HG02588 (cell line): Measurements from ENCODE around the gene ATP13A3.
A peak's percentile ranks its signal among the peaks of the same experiment; 100 is the strongest.

Experiments
- ATAC-seq: cut with Tn5 transposase; IDR thresholded peaks from one replicate; pipeline ENCODE4 v1.9.1; 2021; ENCODE audit warnings: mild to moderate bottlenecking, moderate library complexity; ENCODE audit not compliant: unreplicated experiment

ATP13A3 gene

GRCh38 chr3:194476784-194477183, 10.0 kb downstream of the ATP13A3 start:
- no peak for ATAC-seq

- no peak for ATAC-seq
Observed at GRCh38 chr3:194475978-194476377, 10.8 kb downstream of the ATP13A3 start.

GRCh38 chr3:194475138-194475932, 11.5 kb downstream of the ATP13A3 start:
- ATAC-seq, result no peak

- no peak for ATAC-seq
Observed at GRCh38 chr3:194474675-194475074, 12.1 kb downstream of the ATP13A3 start.

GRCh38 chr3:194472290-194472920, 14.4 kb downstream of the ATP13A3 start:
- ATAC-seq, result peak; percentile 73

GRCh38 chr3:194471863-194472262, 14.9 kb downstream of the ATP13A3 start:
- ATAC-seq, result no peak

- no peak for ATAC-seq
Observed at GRCh38 chr3:194470615-194471014, 16.2 kb downstream of the ATP13A3 start.

- ATAC-seq, result no peak
Observed at GRCh38 chr3:194469977-194470376, 16.8 kb downstream of the ATP13A3 start.

- no peak for ATAC-seq
Observed at GRCh38 chr3:194468086-194468485, 18.7 kb downstream of the ATP13A3 start.

GRCh38 chr3:194466761-194467356, 19.9 kb downstream of the ATP13A3 start:
- no peak for ATAC-seq

GRCh38 chr3:194465920-194466570, 20.8 kb downstream of the ATP13A3 start:
- no peak for ATAC-seq

- no peak for ATAC-seq
Observed at GRCh38 chr3:194465246-194465645, 21.6 kb downstream of the ATP13A3 start.

GRCh38 chr3:194464692-194465091, 22.1 kb downstream of the ATP13A3 start:
- no peak for ATAC-seq

GRCh38 chr3:194462936-194463335, 23.9 kb downstream of the ATP13A3 start:
- no peak for ATAC-seq

- no peak for ATAC-seq
Observed at GRCh38 chr3:194460566-194460965, 26.2 kb downstream of the ATP13A3 start.

GRCh38 chr3:194458131-194458530, 28.7 kb downstream of the ATP13A3 start:
- ATAC-seq, result no peak

- no peak for ATAC-seq
Observed at GRCh38 chr3:194455481-194455880, 31.3 kb downstream of the ATP13A3 start.

GRCh38 chr3:194450341-194450740, 36.5 kb downstream of the ATP13A3 start:
- no peak for ATAC-seq

- no peak for ATAC-seq
Observed at GRCh38 chr3:194449913-194450312, 36.9 kb downstream of the ATP13A3 start.

- no peak for ATAC-seq
Observed at GRCh38 chr3:194447657-194448056, 39.1 kb downstream of the ATP13A3 start.

- no peak for ATAC-seq
Observed at GRCh38 chr3:194447161-194447560, 39.6 kb downstream of the ATP13A3 start.

- no peak for ATAC-seq
Observed at GRCh38 chr3:194446754-194447153, 40.0 kb downstream of the ATP13A3 start.
